ENCODE measurements around the gene CLC. TPM values are rescaled to one million over a fixed set of nuclear protein-coding genes. Genes with fewer than 3 reads are reported as not detected.

Gene CLC
- not detected for polyA plus RNA-seq (2012; ENCODE audit: insufficient read depth, insufficient read length, low read depth)

DNA sequence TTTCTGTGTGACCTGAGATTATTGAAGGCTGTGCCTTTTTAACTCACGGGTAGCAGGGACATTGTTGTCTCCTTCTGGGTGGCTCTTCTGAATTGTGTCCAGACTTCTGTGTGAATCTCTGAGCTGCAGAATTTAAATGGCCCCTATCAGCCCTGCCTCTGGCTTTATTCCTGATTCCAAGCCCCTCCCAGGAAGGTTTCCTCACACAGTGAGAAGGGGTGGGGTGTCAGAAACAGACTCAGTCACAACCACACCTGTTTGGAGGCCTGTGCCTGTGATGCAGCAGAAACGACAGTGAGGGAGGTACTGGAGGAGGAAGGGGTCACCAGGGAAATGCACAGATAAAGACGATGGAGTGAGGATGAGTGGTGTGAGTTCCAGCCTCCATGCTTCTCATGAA lies at the start of gene CLC:
Gene CLC, minus strand, starts transcription at position 139 of the 400 bp plus-strand sequence. Its CDS starts 77 bp downstream, at position 62.
- Histone ChIP-seq H3K9me3 (no peaks in the 10 kb centered on the region), H3K36me3 (no peaks in the 10 kb centered on the region), H3K4me1 (no peaks in the 10 kb centered on the region), H3K4me3 (ENCODE audit: low read depth, low read length) (no peak within 1 kb of the TSS), H3K27me3 (peaks cover 17% of the 10 kb centered on the region)
- TF ChIP-seq, protein P1, sequence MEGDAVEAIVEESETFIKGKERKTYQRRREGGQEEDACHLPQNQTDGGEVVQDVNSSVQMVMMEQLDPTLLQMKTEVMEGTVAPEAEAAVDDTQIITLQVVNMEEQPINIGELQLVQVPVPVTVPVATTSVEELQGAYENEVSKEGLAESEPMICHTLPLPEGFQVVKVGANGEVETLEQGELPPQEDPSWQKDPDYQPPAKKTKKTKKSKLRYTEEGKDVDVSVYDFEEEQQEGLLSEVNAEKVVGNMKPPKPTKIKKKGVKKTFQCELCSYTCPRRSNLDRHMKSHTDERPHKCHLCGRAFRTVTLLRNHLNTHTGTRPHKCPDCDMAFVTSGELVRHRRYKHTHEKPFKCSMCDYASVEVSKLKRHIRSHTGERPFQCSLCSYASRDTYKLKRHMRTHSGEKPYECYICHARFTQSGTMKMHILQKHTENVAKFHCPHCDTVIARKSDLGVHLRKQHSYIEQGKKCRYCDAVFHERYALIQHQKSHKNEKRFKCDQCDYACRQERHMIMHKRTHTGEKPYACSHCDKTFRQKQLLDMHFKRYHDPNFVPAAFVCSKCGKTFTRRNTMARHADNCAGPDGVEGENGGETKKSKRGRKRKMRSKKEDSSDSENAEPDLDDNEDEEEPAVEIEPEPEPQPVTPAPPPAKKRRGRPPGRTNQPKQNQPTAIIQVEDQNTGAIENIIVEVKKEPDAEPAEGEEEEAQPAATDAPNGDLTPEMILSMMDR (IDR thresholded peaks at IDR 0.05; ENCODE audit: low read depth, low read length), result no peak
- DNase-seq, result no peak

DNA sequence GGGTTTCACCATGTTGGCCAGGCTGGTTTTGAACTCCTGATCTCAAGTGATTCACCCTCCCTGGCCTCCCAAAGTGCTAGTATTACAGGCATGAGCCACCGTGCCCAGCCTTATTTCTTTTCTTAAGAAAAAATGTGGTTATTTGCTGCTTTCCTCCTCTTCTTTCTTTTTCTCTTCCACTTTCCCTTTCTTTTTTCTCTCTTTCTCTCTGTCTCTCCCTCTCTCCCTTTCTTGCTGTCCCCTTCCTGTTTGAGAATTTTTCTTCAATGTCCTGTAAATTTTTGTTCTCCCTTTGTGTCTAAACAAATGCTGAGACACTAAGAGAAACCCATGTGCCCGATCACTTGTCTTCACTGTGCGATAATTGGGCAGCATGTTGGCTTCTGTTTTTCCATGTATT lies 43.1 kb upstream of the CLC start:
- peaks cover 48% of the 10 kb centered on the region for H3K27me3 ChIP-seq

DNA sequence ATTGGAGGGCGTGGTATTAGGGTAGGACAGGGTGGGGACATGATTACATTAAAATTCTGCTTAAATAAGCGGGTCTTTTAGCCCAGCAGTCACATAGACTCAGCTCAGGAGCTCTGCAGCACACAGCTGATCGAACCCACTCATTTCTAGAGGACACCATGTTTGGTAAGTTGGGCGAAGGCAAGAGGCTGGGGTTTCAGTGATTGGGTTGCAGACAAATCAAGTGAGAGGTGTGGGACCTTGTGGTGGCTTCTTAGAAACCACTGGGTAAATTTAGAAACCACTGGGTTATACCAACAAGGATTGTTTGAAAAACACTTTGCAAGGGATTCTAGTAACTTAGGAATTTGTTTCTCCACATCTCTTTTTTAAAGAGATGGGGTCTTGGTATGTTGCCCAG lies 40.9 kb upstream of the CLC start, which contains the start of gene LEUTX:
Gene LEUTX, plus strand, starts transcription at position 92 of the 400 bp plus-strand sequence. Its CDS starts 67 bp downstream, at position 159.
- Histone ChIP-seq H3K4me3 (ENCODE audit: low read depth, low read length) (no peak within 1 kb of the TSS), H3K9me3 (no peaks in the 10 kb centered on the region), H3K27me3 (peaks cover 62% of the 10 kb centered on the region), H3K36me3 (no peaks in the 10 kb centered on the region), H3K4me1 (no peaks in the 10 kb centered on the region)
- TF ChIP-seq, protein P1 (IDR thresholded peaks at IDR 0.05; ENCODE audit: low read depth, low read length), result no peak
- DNase-seq, result no peak

More for the DNA sequence above, 43.1 kb upstream of the CLC start:
- TF ChIP-seq, protein P1 (IDR thresholded peaks at IDR 0.05; ENCODE audit: low read depth, low read length), result no peak
- Histone ChIP-seq H3K36me3 (no peaks in the 10 kb centered on the region), H3K4me1 (no peaks in the 10 kb centered on the region), H3K9me3 (no peaks in the 10 kb centered on the region), H3K4me3 (ENCODE audit: low read depth, low read length) (no peak overlapping the region)
- DNase-seq, result no peak

DNA sequence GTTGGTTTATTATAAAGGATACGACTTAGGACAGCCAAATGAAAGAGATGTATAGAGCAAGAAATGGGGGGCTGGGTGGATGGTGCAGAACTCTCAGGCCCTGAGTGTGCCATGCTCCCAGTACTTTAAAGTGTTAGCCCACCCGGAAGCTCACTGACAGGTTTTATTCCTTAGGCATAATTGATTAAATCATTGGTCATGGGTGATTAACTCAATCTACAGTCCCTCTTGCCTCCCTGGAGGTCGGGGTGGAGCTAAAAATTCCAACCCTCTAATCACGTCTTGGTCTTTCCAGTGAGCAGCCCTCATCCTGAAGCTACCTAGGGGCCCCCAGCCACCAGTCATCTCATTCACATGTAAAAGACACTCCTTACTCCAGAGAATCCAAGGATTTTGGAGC lies 31.0 kb upstream of the CLC start:
- no peaks in the 10 kb centered on the region for H3K4me1 ChIP-seq
- peaks cover 20% of the 10 kb centered on the region for H3K27me3 ChIP-seq
- TF ChIP-seq, protein P1 (IDR thresholded peaks at IDR 0.05; ENCODE audit: low read depth, low read length), result no peak
- no peaks in the 10 kb centered on the region for H3K36me3 ChIP-seq
- no peak overlapping the region for H3K4me3 ChIP-seq (ENCODE audit: low read depth, low read length)
- no peak for DNase-seq
- peaks cover 8% of the 10 kb centered on the region for H3K9me3 ChIP-seq

DNA sequence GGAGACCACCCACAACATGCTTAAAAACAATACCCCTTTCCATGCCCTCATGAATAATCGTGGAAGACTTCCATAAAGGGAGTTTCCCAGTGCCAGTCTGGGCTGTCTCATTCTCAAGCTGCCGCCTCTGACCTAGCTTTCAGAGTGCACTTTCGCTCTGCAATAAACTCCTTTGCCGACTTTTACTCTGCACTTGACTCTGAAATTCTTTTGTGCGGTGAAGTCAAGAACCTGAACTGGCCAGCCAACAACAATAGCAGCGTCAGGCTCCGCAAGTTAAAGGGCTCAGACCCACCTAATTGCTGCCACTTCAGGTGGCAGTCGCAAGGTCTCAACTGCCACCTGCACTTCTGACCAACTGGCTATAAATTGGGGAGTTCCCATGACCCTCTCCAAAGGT lies 30.5 kb upstream of the CLC start:
- TF ChIP-seq, protein P1 (IDR thresholded peaks at IDR 0.05; ENCODE audit: low read depth, low read length), result no peak
- DNase-seq, result no peak
- H3K4me3 ChIP-seq (ENCODE audit: low read depth, low read length), result no peak overlapping the region
- peaks cover 8% of the 10 kb centered on the region for H3K9me3 ChIP-seq
- no peaks in the 10 kb centered on the region for H3K36me3 ChIP-seq
- peaks cover 18% of the 10 kb centered on the region for H3K27me3 ChIP-seq
- no peaks in the 10 kb centered on the region for H3K4me1 ChIP-seq

Data from BE2C (cell line).